Mesenchymal stem cell (in vitro differentiated cells and primary cell): Measurements from ENCODE around the gene CCDC169.

Source experiments
- DNase-seq: peaks from one replicate; pipeline ENCODE4 v3.0.0-alpha.2; 2013
- H2AFZ ChIP-seq: one replicate; pipeline ENCODE4 v1.6.1; 2013; ENCODE audit warnings: low read depth, mild to moderate bottlenecking, control low read depth, inconsistent platforms, low read length, moderate library complexity
- H2AK5ac ChIP-seq: 2 replicates; pipeline ENCODE4 v1.6.1; 2013; ENCODE audit warnings: low read length, moderate library complexity, mild to moderate bottlenecking, inconsistent platforms; ENCODE audit not compliant: severe bottlenecking
- H2BK120ac ChIP-seq: one replicate; pipeline ENCODE4 v1.6.1; 2013; ENCODE audit warnings: low read depth, mild to moderate bottlenecking, inconsistent platforms, low read length, moderate library complexity
- H2BK12ac ChIP-seq, 2 experiments: one replicate each; pipeline ENCODE4 v1.6.1; 2013; ENCODE audit warnings: inconsistent platforms in 2 of 2, low read length in 2 of 2, mild to moderate bottlenecking in 2 of 2, moderate library complexity in 2 of 2, control low read depth in 1 of 2
- H2BK15ac ChIP-seq: one replicate; pipeline ENCODE4 v1.6.1; 2013; ENCODE audit warnings: mild to moderate bottlenecking, low read depth, inconsistent platforms; ENCODE audit not compliant: poor library complexity, severe bottlenecking
- H2BK5ac ChIP-seq: 2 replicates; pipeline ENCODE4 v1.6.1; 2013; ENCODE audit warnings: low read depth, mild to moderate bottlenecking, low read length, control low read depth, inconsistent platforms; ENCODE audit not compliant: poor library complexity, severe bottlenecking
- H3K14ac ChIP-seq, 2 experiments: one replicate each; pipeline ENCODE4 v1.6.1; 2013; ENCODE audit warnings: inconsistent platforms in 2 of 2, low read length in 2 of 2, control low read depth in 1 of 2, mild to moderate bottlenecking in 1 of 2, moderate library complexity in 1 of 2
- H3K18ac ChIP-seq, 2 experiments: one replicate each; pipeline ENCODE4 v1.6.1; 2013; ENCODE audit warnings: inconsistent platforms in 2 of 2, low read length in 2 of 2, control low read depth in 1 of 2, low read depth in 1 of 2, mild to moderate bottlenecking in 1 of 2
- H3K23ac ChIP-seq, 2 experiments: one replicate each; pipeline ENCODE4 v1.6.1; 2013; ENCODE audit warnings: inconsistent platforms in 2 of 2, low read length in 2 of 2, mild to moderate bottlenecking in 2 of 2, moderate library complexity in 2 of 2, control low read depth in 1 of 2
- H3K27ac ChIP-seq: 2 replicates; pipeline ENCODE4 v1.5.1; 2013; ENCODE audit warnings: mild to moderate bottlenecking, moderate library complexity, low read length, control low read depth, inconsistent platforms; ENCODE audit not compliant: poor library complexity, severe bottlenecking
- H3K27me3 ChIP-seq, 2 experiments: 2 replicates each; pipeline versions ENCODE4 v1.6.1 to v1.7.0; 2013; ENCODE audit warnings: low read length in 2 of 2, mild to moderate bottlenecking in 2 of 2, moderate library complexity in 2 of 2, control low read depth in 1 of 2, inconsistent platforms in 1 of 2; ENCODE audit not compliant: control insufficient read depth in 1 of 2, insufficient read depth in 1 of 2
- H3K36me3 ChIP-seq, 2 experiments: 2 replicates each; pipeline versions ENCODE4 v1.6.1 to v1.7.0; 2013; ENCODE audit warnings: low read length in 2 of 2, control low read depth in 1 of 2, inconsistent platforms in 1 of 2, low read depth in 1 of 2, mild to moderate bottlenecking in 1 of 2; ENCODE audit not compliant: insufficient read depth in 2 of 2, control insufficient read depth in 1 of 2
- H3K4ac ChIP-seq, 2 experiments: one replicate each; pipeline ENCODE4 v1.6.1; 2013; ENCODE audit warnings: inconsistent platforms in 2 of 2, low read length in 2 of 2, mild to moderate bottlenecking in 2 of 2, moderate library complexity in 2 of 2, control low read depth in 1 of 2, low read depth in 1 of 2
- H3K4me1 ChIP-seq: 2 replicates; pipeline ENCODE4 v1.6.1; 2013; ENCODE audit warnings: low read depth, low read length, control low read depth; ENCODE audit not compliant: control insufficient read depth, insufficient read depth
- H3K4me2 ChIP-seq: 2 replicates; pipeline ENCODE4 v1.6.1; 2013; ENCODE audit warnings: low read length, mild to moderate bottlenecking, inconsistent platforms; ENCODE audit not compliant: poor library complexity, severe bottlenecking
- H3K4me3 ChIP-seq, 2 experiments: 2 replicates each; pipeline versions ENCODE4 v1.5.1 to v1.7.0; 2013; ENCODE audit warnings: low read length in 2 of 2, mild to moderate bottlenecking in 2 of 2, control low read depth in 1 of 2, low read depth in 1 of 2; ENCODE audit not compliant: insufficient read depth in 1 of 2
- H3K79me1 ChIP-seq: replicated peaks from 2 replicates; pipeline ENCODE4 v1.6.1; 2013; ENCODE audit warnings: mild to moderate bottlenecking, control low read depth, low read length, inconsistent platforms; ENCODE audit not compliant: poor library complexity, severe bottlenecking
- H3K9ac ChIP-seq: 2 replicates; pipeline ENCODE4 v1.7.0; 2013; ENCODE audit warnings: mild to moderate bottlenecking, low read length, moderate library complexity
- H3K9me3 ChIP-seq: 2 replicates; pipeline ENCODE4 v1.7.0; 2013; ENCODE audit warnings: mild to moderate bottlenecking, low read length; ENCODE audit not compliant: control insufficient read depth
- H4K8ac ChIP-seq: one replicate; pipeline ENCODE4 v1.6.1; 2013; ENCODE audit warnings: inconsistent platforms, mild to moderate bottlenecking, low read length, moderate library complexity
- H4K91ac ChIP-seq: one replicate; pipeline ENCODE4 v1.6.1; 2013; ENCODE audit warnings: mild to moderate bottlenecking, low read length, inconsistent platforms
- whole genome bisulfite sequencing: methylation state at CpG from one replicate; pipeline ENCODE4 v1.1.7; 2013; ENCODE audit warnings: mixed read lengths; 5-methylcytosine and 5-hydroxymethylcytosine counted together

The CCDC169 gene

GRCh38 chr13:36212789-36213188 is 84.8 kb downstream of the CCDC169 start:
- Histone ChIP-seq H3K14ac (no peak overlapping the region), H2BK120ac (no peak overlapping the region), H3K4ac (no peak overlapping the region), H2BK12ac (no peak overlapping the region), H3K36me3 (no peaks in the 10 kb centered on the region), H3K27me3 (no peaks in the 10 kb centered on the region), H4K8ac (no peak overlapping the region), H2BK5ac (no peak overlapping the region), H2BK15ac (no peak overlapping the region), H2AFZ (no peak overlapping the region), H3K9me3 (no peaks in the 10 kb centered on the region), H3K79me1 (no peaks in the 10 kb centered on the region), H3K4me1 (peaks cover 1% of the 10 kb centered on the region), H4K91ac (no peak overlapping the region), H3K4me3 (no peak overlapping the region), H3K9ac (no peak overlapping the region), H3K18ac (no peak overlapping the region), H2AK5ac (no peak overlapping the region), H3K27ac (no peak overlapping the region), H3K23ac (no peak overlapping the region), H3K4me2 (no peak overlapping the region)
- 79% methylated on average over 2 of the region's 3 CpGs for WGBS
- DNase-seq = no peak

GRCh38 chr13:36211567-36211966 is 86.0 kb downstream of the CCDC169 start:
- H2AK5ac ChIP-seq = no peak overlapping the region
- no peak overlapping the region for H3K4me2 ChIP-seq
- H3K18ac ChIP-seq = no peak overlapping the region
- no peak overlapping the region for H2BK5ac ChIP-seq
- no peak overlapping the region for H2BK15ac ChIP-seq
- H2BK12ac ChIP-seq = no peak overlapping the region
- no peaks in the 10 kb centered on the region for H3K36me3 ChIP-seq
- H4K91ac ChIP-seq = no peak overlapping the region
- H3K9ac ChIP-seq = no peak overlapping the region
- H3K23ac ChIP-seq = no peak overlapping the region
- 72% methylated on average over 4 of the region's 4 CpGs for WGBS
- no peak for DNase-seq
- no peaks in the 10 kb centered on the region for H3K79me1 ChIP-seq
- H2BK120ac ChIP-seq = no peak overlapping the region
- no peaks in the 10 kb centered on the region for H3K27me3 ChIP-seq
- no peaks in the 10 kb centered on the region for H3K9me3 ChIP-seq
- H2AFZ ChIP-seq = no peak overlapping the region
- no peak overlapping the region for H4K8ac ChIP-seq
- H3K4me1 ChIP-seq = peaks cover 1% of the 10 kb centered on the region
- no peak overlapping the region for H3K4ac ChIP-seq
- no peak overlapping the region for H3K4me3 ChIP-seq
- H3K14ac ChIP-seq = no peak overlapping the region
- H3K27ac ChIP-seq = no peak overlapping the region

GRCh38 chr13:36210738-36211137 is 86.9 kb downstream of the CCDC169 start:
- H3K14ac ChIP-seq = no peak overlapping the region
- H3K9ac ChIP-seq = no peak overlapping the region
- H2BK5ac ChIP-seq = no peak overlapping the region
- no peak overlapping the region for H2AK5ac ChIP-seq
- H3K18ac ChIP-seq = no peak overlapping the region
- H3K9me3 ChIP-seq = no peaks in the 10 kb centered on the region
- WGBS = 75% methylated on average over 3 of the region's 4 CpGs
- no peak for DNase-seq
- no peaks in the 10 kb centered on the region for H3K27me3 ChIP-seq
- H3K36me3 ChIP-seq = no peaks in the 10 kb centered on the region
- H3K27ac ChIP-seq = no peak overlapping the region
- H3K4me2 ChIP-seq = no peak overlapping the region
- no peak overlapping the region for H3K23ac ChIP-seq
- no peak overlapping the region for H4K91ac ChIP-seq
- H4K8ac ChIP-seq = no peak overlapping the region
- H3K4ac ChIP-seq = no peak overlapping the region
- H2BK120ac ChIP-seq = no peak overlapping the region
- H3K79me1 ChIP-seq = no peaks in the 10 kb centered on the region
- H2BK12ac ChIP-seq = no peak overlapping the region
- H2AFZ ChIP-seq = no peak overlapping the region
- H2BK15ac ChIP-seq = no peak overlapping the region
- H3K4me1 ChIP-seq = peaks cover 1% of the 10 kb centered on the region
- H3K4me3 ChIP-seq = no peak overlapping the region

GRCh38 chr13:36207672-36208071 is 89.9 kb downstream of the CCDC169 start:
- H3K79me1 ChIP-seq = no peaks in the 10 kb centered on the region
- H2AK5ac ChIP-seq = no peak overlapping the region
- H4K8ac ChIP-seq = no peak overlapping the region
- WGBS = 93% methylated on average over 5 of the region's 5 CpGs
- no peak overlapping the region for H3K4ac ChIP-seq
- no peak overlapping the region for H3K4me3 ChIP-seq
- H3K9ac ChIP-seq = no peak overlapping the region
- H3K4me2 ChIP-seq = no peak overlapping the region
- no peaks in the 10 kb centered on the region for H3K27me3 ChIP-seq
- H3K9me3 ChIP-seq = no peaks in the 10 kb centered on the region
- H2AFZ ChIP-seq = no peak overlapping the region
- peaks cover 1% of the 10 kb centered on the region for H3K4me1 ChIP-seq
- no peak overlapping the region for H2BK15ac ChIP-seq
- H3K36me3 ChIP-seq = no peaks in the 10 kb centered on the region
- no peak overlapping the region for H3K14ac ChIP-seq
- DNase-seq = no peak
- H2BK120ac ChIP-seq = no peak overlapping the region
- H2BK12ac ChIP-seq = no peak overlapping the region
- no peak overlapping the region for H3K27ac ChIP-seq
- H4K91ac ChIP-seq = no peak overlapping the region
- H3K18ac ChIP-seq = no peak overlapping the region
- no peak overlapping the region for H2BK5ac ChIP-seq
- H3K23ac ChIP-seq = no peak overlapping the region
